Suprapubic skin (tissue), 4 donors: ENCODE results near the gene ASTN2. TPM values are rescaled to one million over a fixed set of nuclear protein-coding genes. Genes with fewer than 3 reads are reported as not detected.

Source experiments
- DNase-seq, 2 donors: peaks; one replicate each; pipeline ENCODE4 v3.0.0-alpha.2; 2019; ENCODE audit warnings: low spot score in 2 of 2
- H3K27ac ChIP-seq: fragments of 200-600 bp; sonication (generic); one replicate; pipeline ENCODE4 v1.5.1; 2019
- H3K27me3 ChIP-seq: fragments of 200-600 bp; sonication (generic); one replicate; pipeline ENCODE4 v1.5.1; 2019
- H3K36me3 ChIP-seq: fragments of 200-600 bp; sonication (generic); one replicate; pipeline ENCODE4 v1.5.1; 2019
- H3K4me1 ChIP-seq: fragments of 200-600 bp; sonication (generic); one replicate; pipeline ENCODE4 v1.5.1; 2019
- H3K4me3 ChIP-seq: fragments of 200-600 bp; sonication (generic); one replicate; pipeline ENCODE4 v1.5.1; 2019; ENCODE audit warnings: mild to moderate bottlenecking
- H3K9me3 ChIP-seq: fragments of 200-600 bp; sonication (generic); one replicate; pipeline ENCODE4 v1.5.1; 2019
- EP300 ChIP-seq: sonication (generic); formaldehyde crosslinking; IDR thresholded peaks from one replicate; pipeline ENCODE4 v1.6.1; 2017; ENCODE audit warnings: antibody characterized with exemption
- POLR2A ChIP-seq, 2 donors: fragments of 450-650 bp; IDR thresholded peaks; one replicate each; pipeline ENCODE4 v1.6.1; 2017; ENCODE audit warnings: antibody characterized with exemption in 2 of 2, mild to moderate bottlenecking in 2 of 2, moderate library complexity in 2 of 2
- POLR2AphosphoS5 ChIP-seq, 3 donors: sonication (generic); formaldehyde crosslinking; IDR thresholded peaks; one replicate each; pipeline ENCODE4 v1.6.1; 2017; ENCODE audit warnings: antibody characterized with exemption in 3 of 3
- WGBS: methylation state at CpG from one replicate; pipeline ENCODE4 v1.1.5; 2018; 5-methylcytosine and 5-hydroxymethylcytosine counted together
- total RNA-seq, 4 donors: library from RNA; depleted of rRNA; stranded (reverse); fragments of >200 nt; gene quantifications; one replicate each; pipeline ENCODE4 v1.1.0, GENCODE V29; 2016
- TF ChIP-seq, protein P1 (sequence below), 2 donors: fragments of 200-600 bp in 1 of 2; fragments of 450-650 bp in 1 of 2; sonication (generic) in 1 of 2; IDR thresholded peaks; one replicate each; pipeline ENCODE4 v1.5.1; 2016 to 2019; ENCODE audit warnings: antibody characterized with exemption in 2 of 2, mild to moderate bottlenecking in 1 of 2, moderate library complexity in 1 of 2

ASTN2 gene
- total RNA-seq, 4 donors from 2014 or later = 2.0 to 6.9 (median 3.8) TPM

DNA sequence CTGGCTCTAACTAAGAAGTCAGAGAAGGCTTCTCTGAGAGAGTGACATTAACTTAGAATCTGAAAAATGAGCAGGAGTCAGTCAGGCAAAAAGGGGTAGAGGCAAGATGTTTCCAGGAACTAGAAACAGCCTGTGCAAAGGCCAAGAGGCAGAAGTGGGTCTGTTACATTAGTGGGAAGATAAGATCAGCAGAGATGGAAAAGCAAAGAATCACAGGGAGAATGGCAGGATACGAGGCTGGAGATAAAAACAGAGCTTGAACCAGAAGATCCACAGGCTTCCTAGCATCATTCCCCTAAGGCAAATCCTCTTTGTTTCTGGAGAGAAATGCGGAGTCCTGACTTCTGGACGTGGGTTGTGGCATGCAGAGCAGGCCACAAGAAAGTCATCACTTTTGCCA, 27.4 kb downstream of the ASTN2 start:
- Histone ChIP-seq H3K9me3 (no peaks in the 10 kb centered on the region), H3K27ac (no peak overlapping the region), H3K27me3 (no peaks in the 10 kb centered on the region), H3K36me3 (no peaks in the 10 kb centered on the region), H3K4me3 (no peak overlapping the region), H3K4me1 (no peaks in the 10 kb centered on the region)
- TF ChIP-seq POLR2AphosphoS5 (IDR thresholded peaks at IDR 0.05) (no peak), POLR2A (IDR thresholded peaks at IDR 0.05) (no peak), EP300 (no peak)
- TF ChIP-seq, protein P1, sequence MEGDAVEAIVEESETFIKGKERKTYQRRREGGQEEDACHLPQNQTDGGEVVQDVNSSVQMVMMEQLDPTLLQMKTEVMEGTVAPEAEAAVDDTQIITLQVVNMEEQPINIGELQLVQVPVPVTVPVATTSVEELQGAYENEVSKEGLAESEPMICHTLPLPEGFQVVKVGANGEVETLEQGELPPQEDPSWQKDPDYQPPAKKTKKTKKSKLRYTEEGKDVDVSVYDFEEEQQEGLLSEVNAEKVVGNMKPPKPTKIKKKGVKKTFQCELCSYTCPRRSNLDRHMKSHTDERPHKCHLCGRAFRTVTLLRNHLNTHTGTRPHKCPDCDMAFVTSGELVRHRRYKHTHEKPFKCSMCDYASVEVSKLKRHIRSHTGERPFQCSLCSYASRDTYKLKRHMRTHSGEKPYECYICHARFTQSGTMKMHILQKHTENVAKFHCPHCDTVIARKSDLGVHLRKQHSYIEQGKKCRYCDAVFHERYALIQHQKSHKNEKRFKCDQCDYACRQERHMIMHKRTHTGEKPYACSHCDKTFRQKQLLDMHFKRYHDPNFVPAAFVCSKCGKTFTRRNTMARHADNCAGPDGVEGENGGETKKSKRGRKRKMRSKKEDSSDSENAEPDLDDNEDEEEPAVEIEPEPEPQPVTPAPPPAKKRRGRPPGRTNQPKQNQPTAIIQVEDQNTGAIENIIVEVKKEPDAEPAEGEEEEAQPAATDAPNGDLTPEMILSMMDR (IDR thresholded peaks at IDR 0.05) = no peak
- no peak for DNase-seq
- 42% methylated on average over 3 of the region's 3 CpGs for WGBS

DNA sequence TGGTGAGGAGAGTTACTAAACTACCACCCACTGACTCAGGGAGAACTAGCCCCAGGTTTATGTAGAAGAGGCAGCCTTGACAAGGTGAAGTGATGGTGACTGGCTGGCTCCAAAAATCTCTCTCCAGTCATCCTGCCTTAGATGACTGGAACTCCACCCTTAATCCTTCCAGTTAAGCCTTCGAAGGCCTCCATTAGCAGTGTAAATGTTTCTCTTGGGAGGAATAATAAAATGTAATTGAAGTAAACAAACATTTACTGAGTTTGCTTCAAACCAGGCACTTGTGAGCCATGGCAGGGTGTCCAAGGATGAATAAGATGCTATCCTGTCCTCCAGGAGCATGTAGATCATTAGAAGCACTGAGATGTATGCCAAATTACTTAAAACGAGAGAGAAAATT, 35.5 kb downstream of the ASTN2 start:
- Histone ChIP-seq H3K36me3 (no peaks in the 10 kb centered on the region), H3K27ac (no peak overlapping the region), H3K4me1 (no peaks in the 10 kb centered on the region), H3K9me3 (no peaks in the 10 kb centered on the region), H3K4me3 (no peak overlapping the region), H3K27me3 (no peaks in the 10 kb centered on the region)
- TF ChIP-seq, protein P1 (IDR thresholded peaks at IDR 0.05) = no peak
- WGBS = 66% methylated on average over 2 of the region's 2 CpGs
- DNase-seq = no peak

DNA sequence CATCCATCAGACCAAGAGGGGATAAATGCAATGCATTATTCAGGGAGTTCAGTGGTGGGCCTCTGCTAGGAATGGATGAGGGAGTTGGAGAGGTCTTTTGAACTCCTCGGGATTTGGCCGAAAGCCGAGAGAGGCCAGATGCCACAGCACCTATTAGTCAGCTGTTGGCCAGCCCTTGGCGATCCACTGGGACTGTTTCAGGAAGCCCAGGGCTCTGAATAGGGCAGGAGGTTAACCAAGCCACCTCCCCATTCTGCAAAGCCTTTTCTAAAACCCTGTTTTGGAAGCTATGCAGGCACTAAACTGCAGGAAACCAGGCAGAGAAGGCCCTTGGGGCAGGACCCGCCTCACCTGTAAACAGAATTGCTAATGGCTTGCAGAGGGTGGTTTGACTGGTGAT, 37.8 kb downstream of the ASTN2 start:
- Histone ChIP-seq H3K4me3 (no peak overlapping the region), H3K27me3 (no peaks in the 10 kb centered on the region), H3K36me3 (no peaks in the 10 kb centered on the region), H3K9me3 (no peaks in the 10 kb centered on the region), H3K27ac (no peak overlapping the region), H3K4me1 (no peaks in the 10 kb centered on the region)
- TF ChIP-seq POLR2A (IDR thresholded peaks at IDR 0.05) (no peak), POLR2AphosphoS5 (IDR thresholded peaks at IDR 0.05) (no peak)
- TF ChIP-seq, protein P1 (IDR thresholded peaks at IDR 0.05) = no peak
- no peak for DNase-seq
- WGBS = 51% methylated on average over 5 of the region's 5 CpGs

DNA sequence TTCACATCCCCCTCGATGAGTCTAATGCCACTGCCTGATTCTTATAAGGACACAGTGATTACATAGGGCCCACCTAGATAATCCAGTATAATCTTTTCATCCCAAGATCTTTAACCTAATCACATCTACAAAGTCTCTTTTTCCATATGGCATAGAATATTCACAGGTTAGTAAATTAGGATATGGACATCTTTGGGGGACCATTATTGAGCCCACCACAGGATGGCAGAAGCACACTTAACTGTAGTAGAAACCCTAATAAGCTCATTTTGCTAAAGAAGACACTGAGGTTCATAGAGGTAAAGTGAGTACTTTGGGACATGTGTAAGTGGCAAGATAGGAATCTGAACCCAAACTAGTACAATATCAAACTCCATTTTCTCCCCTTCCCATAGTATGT, 38.9 kb downstream of the ASTN2 start:
- Histone ChIP-seq H3K9me3 (no peaks in the 10 kb centered on the region), H3K27ac (no peak overlapping the region), H3K27me3 (no peaks in the 10 kb centered on the region), H3K4me3 (no peak overlapping the region), H3K36me3 (no peaks in the 10 kb centered on the region), H3K4me1 (no peaks in the 10 kb centered on the region)
- WGBS = 77% methylated on average over 1 of the region's 1 CpG
- DNase-seq = no peak
- TF ChIP-seq, protein P1 (IDR thresholded peaks at IDR 0.05) = no peak
- no peak for TF ChIP-seq POLR2AphosphoS5 (IDR thresholded peaks at IDR 0.05)
- TF ChIP-seq POLR2A (IDR thresholded peaks at IDR 0.05) = no peak
- TF ChIP-seq EP300 = no peak

DNA sequence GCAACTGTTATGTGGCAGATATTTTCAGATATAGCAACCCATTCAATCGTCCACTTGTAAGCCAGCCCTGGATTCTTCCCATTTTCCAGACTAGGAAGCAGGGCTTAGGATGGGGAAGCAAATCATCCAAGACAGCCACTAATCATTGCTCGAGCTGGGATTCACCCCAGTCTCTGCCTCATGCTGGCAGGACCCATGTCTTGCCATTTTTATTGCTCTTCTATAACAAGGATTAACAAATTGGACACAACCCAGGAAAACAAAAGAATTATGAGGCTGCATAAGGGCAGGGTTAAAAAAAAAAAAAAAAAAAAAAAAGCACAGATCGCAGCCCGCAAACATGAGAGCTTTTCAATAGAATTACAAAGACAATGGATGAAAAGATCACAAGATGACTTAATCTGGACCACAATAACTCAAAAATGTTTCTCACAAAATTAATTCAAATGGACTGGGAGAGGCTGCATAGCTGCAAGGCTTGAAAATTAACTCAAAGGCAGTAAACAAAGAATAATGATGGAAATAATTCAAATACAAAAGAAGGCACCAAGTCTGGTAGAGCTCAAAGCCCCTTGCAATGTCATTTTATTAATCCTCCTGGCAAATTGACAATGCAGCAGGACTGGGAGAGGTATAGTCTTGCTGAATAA, 40.7 kb downstream of the ASTN2 start:
- no peak for DNase-seq
- Histone ChIP-seq H3K36me3 (no peaks in the 10 kb centered on the region), H3K27ac (no peak overlapping the region), H3K4me1 (no peaks in the 10 kb centered on the region), H3K9me3 (no peaks in the 10 kb centered on the region), H3K4me3 (no peak overlapping the region), H3K27me3 (no peaks in the 10 kb centered on the region)
- WGBS = 37% methylated on average over 4 of the region's 4 CpGs
- TF ChIP-seq, protein P1 (IDR thresholded peaks at IDR 0.05) = no peak
- TF ChIP-seq EP300 (no peak), POLR2A (IDR thresholded peaks at IDR 0.05) (no peak), POLR2AphosphoS5 (IDR thresholded peaks at IDR 0.05) (no peak)
